ENCODE measurements around the gene ZNF12. TPM values are rescaled to one million over a fixed set of nuclear protein-coding genes. Genes with fewer than 3 reads are reported as not detected.

Gene ZNF12
- total and polyA plus RNA-seq, 2 of the 8 experiments (the other 6 are each of a cell fraction or from before 2014, with no cell fraction given), result 6.7 to 16.2 TPM

- Histone ChIP-seq H3K4me2 (ENCODE audit: insufficient read depth in 1 of 2, low read depth in 2 of 2, low read length in 2 of 2) (no peak overlapping the region), H3K27ac (ENCODE audit: low read depth, low read length) (no peak overlapping the region), H3K23me2 (ENCODE audit: low read depth, low read length) (peaks cover 9% of the 10 kb centered on the region; the same call in 1 of the 2 replicates), H3K23ac (ENCODE audit: insufficient read length) (no peak overlapping the region), H2BK20ac (ENCODE audit: low read length) (no peak overlapping the region), H3K36me3 (ENCODE audit: control insufficient read depth in 2 of 4, insufficient read depth in 4 of 4, low read length in 3 of 4) (peaks cover 14 to 73% (median 44%) of the 10 kb centered on the region in 4 experiments), H3K9me3 (ENCODE audit: insufficient read depth in 2 of 2, low read depth in 1 of 2, low read length in 1 of 2) (peaks cover 38 to 39% of the 10 kb centered on the region in 2 experiments), H3K56ac (replicated peaks; ENCODE audit: insufficient read length, low read depth, low read length) (peak overlapping the region; percentile 97), H4K20me1 (replicated peaks in 1 of 2; ENCODE audit: control insufficient read depth in 1 of 2, insufficient read depth in 2 of 2, low read length in 2 of 2) (peaks cover 3 to 9% of the 10 kb centered on the region in 2 experiments), H2AFZ (ENCODE audit: low read length) (no peak overlapping the region), H4K91ac (replicated peaks; ENCODE audit: insufficient read length, low read length) (no peak overlapping the region), H2AK5ac (ENCODE audit: low read depth, low read length) (no peak overlapping the region), H4K8ac (ENCODE audit: extremely low read depth, insufficient read depth, low read length) (no peak overlapping the region), H2BK12ac (ENCODE audit: low read depth, low read length) (no peak overlapping the region), H2BK15ac (ENCODE audit: low read length) (no peak overlapping the region), H3K4me3 (ENCODE audit: extremely low read depth in 1 of 4, insufficient read depth in 2 of 4, low read depth in 3 of 4, low read length in 4 of 4) (no peak overlapping the region), H3K9ac (replicated peaks in 1 of 4; ENCODE audit: extremely low read depth in 1 of 4, low read depth in 3 of 4, low read length in 3 of 4) (no peak overlapping the region), H3K79me1 (ENCODE audit: low read depth, low read length) (peaks cover 27% of the 10 kb centered on the region), H2BK5ac (ENCODE audit: low read depth, low read length) (no peak overlapping the region), H3K4me1 (replicated peaks in 1 of 4; ENCODE audit: control insufficient read depth in 3 of 4, insufficient read depth in 4 of 4, low read length in 3 of 4) (0 out of 7 replicates have a peak, but pooled peaks cover 0 to 2% (median 0%) of the 10 kb centered on the region in 4 experiments), H3K18ac (ENCODE audit: extremely low read depth, low read length) (no peak overlapping the region), H3K27me3 (replicated peaks in 1 of 4; ENCODE audit: control insufficient read depth in 3 of 4, extremely low read depth in 1 of 4, insufficient read depth in 3 of 4, low read length in 3 of 4) (no peaks in the 10 kb centered on the region), H4K5ac (ENCODE audit: insufficient read length, low read depth, low read length) (no peak overlapping the region), H2BK120ac (replicated peaks; ENCODE audit: low read depth, low read length) (no peak overlapping the region), H3K14ac (ENCODE audit: insufficient read length) (no peak overlapping the region), H3K4ac (replicated peaks; ENCODE audit: insufficient read length, low read depth, low read length) (no peak overlapping the region), H3K79me2 (ENCODE audit: control insufficient read depth in 1 of 2, insufficient read depth in 2 of 2, low read length in 2 of 2) (peaks cover 40 to 73% of the 10 kb centered on the region in 2 experiments)
- DNase-seq (ENCODE audit: low read depth in 1 of 2, low spot score in 2 of 2), result no peak
- 100% methylated on average over 1 of the region's 1 CpG; no CpG with 5 or more reads in 1 of the 2 experiments for WGBS, 2 experiments (ENCODE audit: extremely low coverage in 1 of 2, insufficient coverage in 1 of 2, insufficient read length in 1 of 2, insufficient replicate concordance in 2 of 2, low coverage in 1 of 2, low lambda C conversion rate in 2 of 2, missing lambda C conversion rate in 1 of 2)
- CTCF ChIA-PET (ENCODE audit: partially characterized antibody), result interaction anchor here (0.6 kb wide), 1 partner anchor 935 kb away, joined by 3 read pairs; no protein-coding TSS in a partner anchor
- TF ChIP-seq BACH1 (IDR thresholded peaks at IDR 0.05; ENCODE audit: low read length), result no peak
- TF ChIP-seq POU5F1 (IDR thresholded peaks at IDR 0.05; ENCODE audit: low read depth, low read length), result no peak
- TF ChIP-seq RAD21 (IDR thresholded peaks at IDR 0.05 in 1 of 2, conservative IDR thresholded peaks at IDR 0.05 in 1 of 2; ENCODE audit: low read depth in 2 of 2, low read length in 2 of 2), result no peak
- no peak for TF ChIP-seq EZH2 (IDR thresholded peaks at IDR 0.05; ENCODE audit: low read depth, low read length, severe bottlenecking)
- no peak for TF ChIP-seq BCL11A (IDR thresholded peaks at IDR 0.05; ENCODE audit: low read depth in 2 of 2, low read length in 2 of 2)
- no peak for TF ChIP-seq HDAC2 (IDR thresholded peaks at IDR 0.05; ENCODE audit: borderline replicate concordance in 1 of 2, low read depth in 2 of 2, low read length in 2 of 2)
- no peak for TF ChIP-seq FOSL1 (IDR thresholded peaks at IDR 0.05; ENCODE audit: insufficient read depth, low read depth, low read length)
- no peak for TF ChIP-seq YY1 (IDR thresholded peaks at IDR 0.05; ENCODE audit: low read depth, low read length)
- TF ChIP-seq ASH2L (IDR thresholded peaks at IDR 0.05; ENCODE audit: low read length), result no peak
- no peak for TF ChIP-seq CBX8 (IDR thresholded peaks at IDR 0.05; ENCODE audit: borderline replicate concordance, low read depth, low read length)
- TF ChIP-seq SP1 (IDR thresholded peaks at IDR 0.05; ENCODE audit: low read depth, low read length), result no peak
- TF ChIP-seq EGR1 (IDR thresholded peaks at IDR 0.05; ENCODE audit: borderline replicate concordance, low read depth, low read length), result no peak
- POLR2A ChIA-PET (ENCODE audit: partially characterized antibody), result interaction anchor here (0.9 to 1.4 kb wide), 2 partner anchors 14 to 43 kb away, joined by 3 to 4 read pairs; no protein-coding TSS in a partner anchor
- no peak for FAIRE-seq
Observed at GRCh38 chr7:6701860-6702259, 4.9 kb downstream of the ZNF12 start.

Data from H1 (cell line).